HG02623 (cell line): ENCODE measurements around the gene SRPK2.
"Not testable (repeated sequence)": the region's sequence is repeated elsewhere in the genome, so short reads cannot be mapped to it uniquely, and the experiment has no call there.

Experiments used
- ATAC-seq: cut with Tn5 transposase; IDR thresholded peaks from one replicate; pipeline ENCODE4 v1.9.1; 2021; ENCODE audit warnings: moderate library complexity; ENCODE audit not compliant: unreplicated experiment

The SRPK2 gene

DNA sequence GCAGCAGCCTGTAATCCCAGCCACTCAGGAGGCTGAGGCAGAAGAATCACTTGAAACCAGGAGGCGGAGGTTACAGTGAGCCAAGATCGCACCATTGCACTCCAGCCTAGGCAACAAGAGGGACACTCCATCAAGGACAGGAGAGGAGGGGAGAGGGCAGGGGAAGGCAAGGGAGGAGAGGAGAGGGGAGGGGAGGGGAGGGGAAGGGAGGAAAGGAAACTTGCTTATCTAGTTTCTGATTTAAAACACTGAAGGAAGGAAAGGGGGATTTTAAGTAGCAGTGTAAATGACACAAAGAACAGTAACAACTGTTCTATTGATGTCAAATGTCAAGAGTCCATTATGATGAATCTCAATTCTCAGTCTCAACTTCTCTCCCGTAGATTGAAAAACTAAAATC, 43.7 kb downstream of the SRPK2 start:
- no peak for ATAC-seq

DNA sequence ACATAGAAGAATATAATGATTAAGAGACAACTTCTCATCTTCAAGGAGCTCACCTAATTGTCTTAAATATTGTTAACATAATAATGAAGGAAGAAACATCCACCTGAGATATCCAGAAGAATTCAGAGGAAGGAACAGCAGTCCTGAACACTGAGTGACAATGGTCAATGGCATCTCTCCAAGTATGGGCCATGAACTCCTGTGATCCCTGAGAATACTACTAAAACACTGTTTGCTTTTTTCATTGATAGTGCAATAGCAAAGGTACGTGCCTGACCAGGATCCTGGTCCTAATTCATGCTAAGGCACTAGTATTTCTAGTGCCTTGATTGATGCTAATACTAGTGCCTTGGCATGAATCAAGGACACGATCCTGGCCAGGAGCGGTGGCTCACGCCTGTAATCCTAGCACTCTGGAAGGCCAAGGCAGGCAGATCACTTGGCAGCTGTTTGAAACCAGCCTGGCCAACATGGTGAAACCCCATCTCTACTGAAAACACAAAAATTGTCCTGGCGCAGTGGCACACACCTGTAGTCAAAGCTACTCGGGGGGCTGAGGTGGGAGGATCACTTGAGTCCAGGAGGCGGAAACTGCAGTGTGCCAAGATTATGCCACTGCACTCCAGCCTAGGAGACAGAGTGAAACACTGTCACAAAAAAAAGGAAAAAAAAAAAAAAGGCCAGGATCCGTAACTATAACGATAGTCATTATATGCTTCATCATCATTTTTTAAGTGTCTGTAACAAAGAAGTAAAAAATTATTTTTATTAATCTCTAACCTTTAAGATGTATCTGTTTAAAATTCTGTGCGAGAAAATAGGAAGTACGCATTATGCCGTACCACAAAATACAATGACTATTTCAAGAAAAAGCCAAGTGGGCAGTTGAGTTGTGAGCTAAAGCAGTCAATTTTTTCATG, 49.1 kb downstream of the SRPK2 start:
- no peak for ATAC-seq

DNA sequence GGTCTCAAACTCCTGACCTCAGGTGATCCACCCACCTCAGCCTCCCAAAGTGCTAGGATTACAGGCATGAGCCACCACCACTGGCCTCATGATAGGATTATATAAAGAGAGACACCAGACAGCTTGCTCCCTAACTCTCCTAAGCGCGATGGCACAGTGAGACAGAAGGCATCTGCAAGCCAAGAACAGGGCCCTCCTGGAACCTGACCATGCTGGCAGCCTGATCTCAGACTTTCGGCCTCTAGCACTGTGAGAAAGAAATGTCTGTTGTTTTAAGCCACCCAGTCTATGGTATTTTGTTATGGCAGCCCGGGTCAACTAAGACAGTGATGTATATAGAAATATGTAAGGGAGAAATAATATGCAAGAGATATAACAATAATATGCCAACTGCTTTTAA, 51.2 kb downstream of the SRPK2 start:
- no peak for ATAC-seq

DNA sequence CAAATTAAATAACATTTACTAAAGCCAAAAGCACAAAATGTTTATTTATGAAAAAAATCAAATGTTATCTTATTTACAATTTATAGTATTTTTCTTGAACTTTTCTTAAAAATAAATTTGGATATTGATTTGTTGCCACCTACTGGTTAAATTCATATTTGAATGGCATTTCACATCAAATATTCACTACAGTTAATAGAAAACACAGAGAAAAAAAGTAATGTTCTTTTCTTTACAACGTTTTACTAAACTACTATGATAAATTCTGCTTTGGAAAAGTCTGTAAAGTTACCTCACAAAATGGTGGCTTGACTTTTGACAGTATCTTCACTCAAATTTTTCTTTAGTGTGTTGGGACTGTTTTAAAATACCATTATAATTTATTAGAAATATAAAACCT, 52.7 kb downstream of the SRPK2 start:
- ATAC-seq = no peak

DNA sequence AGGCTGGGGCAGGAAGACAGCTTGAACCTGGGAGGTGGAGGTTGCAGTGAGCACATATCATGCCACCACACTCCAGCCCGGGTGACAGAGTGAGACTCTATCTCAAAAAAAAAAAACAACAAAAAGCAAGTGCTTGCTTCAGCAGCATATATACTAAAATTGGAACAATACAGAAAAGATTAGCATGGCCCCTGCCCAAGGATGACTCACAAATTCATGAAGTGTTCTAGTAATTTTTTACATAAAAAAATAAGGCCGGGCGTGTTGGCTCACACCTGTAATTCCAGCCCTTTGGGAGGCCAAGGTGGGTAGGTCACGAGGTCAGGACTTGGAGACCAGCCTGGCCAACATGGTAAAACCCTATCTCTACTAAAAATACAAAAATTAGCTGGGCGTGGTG, 56.1 kb downstream of the SRPK2 start:
- ATAC-seq = not testable (repeated sequence)

DNA sequence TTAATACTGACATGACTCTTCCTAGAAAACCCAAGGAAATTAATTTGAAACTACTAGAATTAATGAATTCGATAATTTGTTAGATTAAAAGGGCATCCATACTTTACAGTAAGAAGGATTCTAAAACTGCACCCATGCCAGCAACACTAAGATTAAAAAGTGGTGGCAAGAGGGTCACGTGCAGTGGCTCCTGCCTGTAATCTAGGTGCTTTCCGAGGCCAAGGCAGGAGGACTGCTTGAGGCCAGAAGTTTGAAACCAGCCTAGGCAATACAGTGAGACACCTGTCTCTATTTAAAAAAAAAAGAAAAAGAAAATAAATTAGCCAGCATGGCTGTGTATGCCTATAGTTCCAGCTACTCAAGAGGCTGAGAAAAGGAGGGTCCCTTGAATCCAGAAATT, 58.2 kb downstream of the SRPK2 start:
- no peak for ATAC-seq

DNA sequence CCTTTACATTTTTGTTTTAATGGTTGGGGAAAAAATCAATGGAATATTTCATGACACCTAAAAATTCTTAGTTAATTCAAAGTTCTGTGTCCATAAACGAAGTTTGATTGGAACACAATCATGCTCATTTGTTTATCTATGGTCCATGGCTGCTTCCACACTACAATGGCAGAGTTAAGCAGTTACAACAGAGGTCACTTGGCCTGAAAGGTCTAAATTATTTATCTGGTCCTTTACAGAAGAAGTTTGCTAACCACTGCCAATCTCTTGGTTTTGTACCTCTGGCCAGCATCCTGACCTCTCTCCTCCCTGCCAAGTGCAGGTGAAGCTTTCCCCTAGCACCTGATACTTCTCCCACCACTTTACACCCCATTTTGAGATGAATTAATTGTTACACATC, 61.5 kb downstream of the SRPK2 start:
- ATAC-seq = no peak

DNA sequence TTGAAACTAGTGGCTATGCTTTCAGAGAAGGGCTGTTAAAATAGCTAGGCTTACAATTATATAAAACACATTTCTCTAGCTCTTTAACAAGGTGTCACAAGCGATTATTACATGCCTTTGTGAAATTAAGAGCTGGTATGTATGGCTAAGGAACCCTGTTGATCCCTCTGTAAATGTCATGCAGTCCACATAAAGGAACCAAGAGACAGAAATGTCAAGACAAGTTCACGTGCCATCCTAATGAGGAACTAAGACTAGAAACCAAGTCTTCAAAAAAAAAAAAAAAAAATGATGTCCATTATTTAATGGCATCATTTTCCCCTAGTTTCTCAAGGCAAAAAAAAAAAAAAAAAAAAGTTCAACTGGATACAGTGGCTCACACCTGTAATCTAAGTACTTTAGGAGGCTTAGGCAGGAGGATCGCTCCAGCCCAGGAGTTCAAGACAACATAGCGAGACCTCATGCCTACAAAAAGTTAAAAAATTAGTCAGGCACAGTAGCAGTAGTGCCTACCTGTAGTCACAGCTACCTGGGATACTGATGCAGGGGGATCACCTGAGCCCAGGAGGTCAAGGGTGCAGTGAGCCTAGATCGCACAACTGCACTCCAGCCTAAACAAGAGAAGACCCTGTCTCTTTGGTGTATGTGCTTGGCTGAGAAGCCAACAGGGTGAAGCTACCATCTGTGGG, 63.4 kb downstream of the SRPK2 start:
- ATAC-seq = no peak

DNA sequence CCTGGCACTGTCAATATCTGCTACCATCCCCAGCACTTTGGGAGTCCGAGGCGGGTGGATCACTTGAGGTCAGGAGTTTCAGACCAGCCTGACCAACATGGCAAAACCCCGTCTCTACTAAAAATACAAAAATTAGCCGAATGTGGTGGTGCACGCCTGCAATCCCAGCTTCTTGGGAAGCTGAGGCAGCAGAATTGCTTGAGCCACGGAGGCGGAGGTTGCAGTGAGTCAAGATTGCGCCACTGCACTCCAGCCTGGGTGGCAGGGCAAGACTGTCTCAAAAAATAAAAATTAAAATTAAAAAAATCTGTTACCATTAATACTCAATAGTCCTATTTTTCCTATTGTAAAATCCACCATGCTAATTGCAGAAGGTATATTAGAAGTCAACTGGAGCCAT, 64.1 kb downstream of the SRPK2 start:
- ATAC-seq = not testable (repeated sequence)

DNA sequence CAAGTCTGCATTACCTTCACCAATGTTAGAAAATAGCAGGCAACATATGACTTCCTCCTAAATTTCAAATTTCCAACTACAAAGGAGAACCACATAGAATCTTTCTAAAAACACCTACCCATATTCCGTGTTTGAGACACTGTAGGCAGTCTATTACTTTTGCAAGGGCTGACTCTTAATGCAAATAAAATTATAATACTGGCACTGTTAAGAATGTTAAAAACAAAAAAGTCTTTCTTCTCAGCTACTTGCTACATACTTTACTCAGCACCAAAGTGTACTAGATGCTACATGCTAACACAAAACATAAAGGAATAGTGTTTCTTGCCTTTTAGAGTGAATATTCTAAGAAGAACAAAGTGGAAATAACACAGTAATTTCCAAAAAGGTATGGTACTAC, 65.4 kb downstream of the SRPK2 start:
- no peak for ATAC-seq

DNA sequence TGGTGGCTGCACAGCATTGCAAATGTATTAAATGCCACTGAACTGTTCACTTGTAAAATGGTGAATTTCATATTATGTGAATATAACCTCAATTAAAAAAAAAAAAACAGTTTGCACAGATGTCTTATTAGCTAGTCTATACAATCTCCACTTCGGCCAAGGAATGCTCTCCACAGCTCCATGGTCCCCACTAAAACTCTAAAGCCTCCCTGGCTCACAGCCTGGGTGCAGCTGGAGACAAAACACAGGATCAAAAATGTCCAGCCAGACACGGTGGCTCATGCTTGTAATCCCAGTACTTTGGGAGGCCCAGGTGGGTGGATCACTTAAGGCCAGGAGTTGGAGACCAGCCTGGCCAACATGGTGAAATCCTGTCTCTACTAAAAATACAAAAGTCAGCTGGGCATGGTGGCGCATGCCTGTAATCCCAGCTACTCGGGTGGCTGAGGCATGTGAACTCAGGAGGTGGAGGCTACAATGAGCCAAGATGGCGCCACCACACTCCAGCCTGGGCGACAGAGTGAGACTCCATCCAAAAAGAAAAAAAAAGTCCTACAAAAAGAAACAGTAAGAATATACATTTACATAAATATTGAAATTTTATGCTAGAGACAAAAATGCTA, 66.0 kb downstream of the SRPK2 start:
- no peak for ATAC-seq

DNA sequence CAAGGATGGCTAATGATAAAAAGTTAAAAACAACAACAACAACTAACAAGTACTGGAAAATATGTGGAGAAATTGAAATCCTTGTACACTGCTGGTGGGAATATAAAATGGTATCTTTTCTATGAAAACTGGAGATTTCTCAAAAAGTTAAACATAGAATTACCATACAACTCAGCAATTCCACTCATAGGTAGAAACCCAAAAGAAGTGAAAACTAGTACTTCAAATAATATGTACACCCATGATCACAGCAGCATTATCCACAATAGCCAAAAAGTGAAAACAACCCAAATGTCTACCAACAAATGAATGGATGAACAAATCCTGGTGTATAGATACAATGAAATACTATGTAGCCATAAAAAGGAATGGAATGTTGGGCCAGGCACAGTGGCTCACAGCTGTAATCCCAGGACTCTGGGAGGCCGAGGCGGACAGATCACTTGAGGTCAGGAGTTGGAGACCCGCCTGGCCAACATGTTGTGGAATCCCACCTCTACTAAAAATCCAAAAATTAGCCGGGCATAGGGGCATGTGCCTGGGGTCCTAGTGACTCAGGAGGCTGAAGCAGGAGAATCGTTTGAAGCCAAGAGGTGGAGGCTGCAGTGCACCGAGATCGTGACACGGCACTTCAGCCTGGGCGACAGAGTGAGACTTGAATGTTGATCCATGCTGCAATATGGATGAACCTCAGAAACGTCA, 66.8 kb downstream of the SRPK2 start:
- ATAC-seq = no peak

DNA sequence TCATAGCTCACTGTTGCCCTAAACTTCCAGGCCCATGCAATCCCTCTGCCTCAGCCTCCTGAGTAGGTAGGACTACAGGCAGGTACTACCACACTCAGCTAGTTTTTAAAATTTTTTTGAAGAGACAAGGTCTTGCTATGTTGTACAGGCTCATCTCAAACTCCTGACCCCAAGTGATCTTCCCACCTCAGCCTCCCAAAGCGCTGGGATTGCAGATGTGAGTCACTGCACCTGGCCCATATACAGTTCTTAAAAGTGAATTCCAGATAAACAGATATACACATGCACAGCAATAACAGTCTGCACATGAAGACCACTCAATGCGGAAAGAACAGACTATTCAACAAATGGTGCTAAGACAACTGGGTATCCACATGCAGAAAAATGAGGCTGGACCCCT, 67.8 kb downstream of the SRPK2 start:
- ATAC-seq = no peak

DNA sequence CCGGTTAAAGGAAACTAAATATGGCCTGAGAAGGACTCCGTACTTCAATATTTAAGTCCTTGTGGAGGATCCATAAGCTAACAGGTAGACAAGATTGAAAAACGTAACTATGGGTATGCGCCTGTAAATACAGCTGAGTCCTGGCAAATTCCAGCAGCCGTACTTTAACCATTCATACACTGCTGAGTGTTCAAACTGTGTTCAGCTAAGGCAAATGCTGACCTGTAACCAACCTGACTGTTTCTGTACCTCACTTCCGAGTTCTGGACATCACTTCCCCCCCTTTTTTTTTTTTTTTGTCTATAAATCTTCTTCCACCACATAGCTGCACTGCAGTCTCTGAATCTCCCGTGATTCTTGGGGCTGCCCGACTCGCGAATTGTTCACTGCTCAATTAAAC, 69.1 kb downstream of the SRPK2 start:
- no peak for ATAC-seq

DNA sequence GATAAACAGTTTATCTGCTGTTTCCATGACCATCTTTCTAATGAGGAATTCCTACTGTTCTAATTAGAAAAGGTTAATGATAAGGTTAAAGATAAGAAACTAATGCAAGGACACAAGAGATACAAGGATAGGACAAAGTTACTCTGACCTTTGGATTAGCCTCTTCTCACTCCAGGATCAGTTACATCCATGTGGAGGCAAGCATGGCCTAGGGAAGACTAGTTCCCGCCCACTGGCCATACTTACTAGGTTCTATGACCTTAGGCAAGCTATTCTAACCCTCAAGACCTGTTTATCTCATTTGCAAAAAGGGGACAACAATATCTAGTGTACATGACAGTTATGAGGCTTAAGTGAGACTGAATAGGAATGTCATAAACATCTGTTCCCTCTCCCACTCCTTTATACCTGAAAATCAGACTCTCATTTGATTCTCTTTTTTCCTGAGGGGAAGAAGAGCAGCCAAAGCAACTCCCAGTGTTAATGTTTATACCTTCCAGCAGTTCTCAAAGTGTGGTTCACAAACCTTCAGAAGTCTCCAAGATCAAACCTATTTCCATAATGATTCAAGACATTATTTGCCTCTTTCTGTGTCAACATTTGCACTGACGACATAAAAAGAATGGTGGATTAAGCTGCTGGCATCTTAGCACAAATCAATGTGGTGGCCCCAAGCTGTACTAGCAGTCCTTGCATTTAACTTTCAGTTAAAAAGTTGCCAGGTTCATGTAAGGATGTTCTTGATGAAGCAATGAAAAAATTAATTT, 72.0 kb downstream of the SRPK2 start:
- no peak for ATAC-seq

DNA sequence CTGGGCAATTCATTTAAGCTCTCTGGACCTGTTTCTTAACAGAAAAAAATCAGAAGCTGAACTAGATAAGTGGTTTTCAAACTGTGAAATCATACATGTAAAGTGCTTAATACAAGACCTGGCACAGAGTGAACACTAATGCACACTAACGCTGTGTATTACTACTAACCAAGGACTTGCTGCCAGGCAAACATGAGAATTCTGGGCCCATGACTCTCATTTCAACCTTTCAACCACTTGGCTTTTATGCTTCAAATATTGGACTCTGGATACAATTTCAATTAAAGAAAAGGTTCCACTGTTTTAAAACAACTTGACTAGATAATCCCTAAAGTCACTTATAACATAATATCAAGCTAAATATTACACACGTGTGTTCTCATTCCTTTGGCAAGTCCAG, 73.4 kb downstream of the SRPK2 start:
- no peak for ATAC-seq

DNA sequence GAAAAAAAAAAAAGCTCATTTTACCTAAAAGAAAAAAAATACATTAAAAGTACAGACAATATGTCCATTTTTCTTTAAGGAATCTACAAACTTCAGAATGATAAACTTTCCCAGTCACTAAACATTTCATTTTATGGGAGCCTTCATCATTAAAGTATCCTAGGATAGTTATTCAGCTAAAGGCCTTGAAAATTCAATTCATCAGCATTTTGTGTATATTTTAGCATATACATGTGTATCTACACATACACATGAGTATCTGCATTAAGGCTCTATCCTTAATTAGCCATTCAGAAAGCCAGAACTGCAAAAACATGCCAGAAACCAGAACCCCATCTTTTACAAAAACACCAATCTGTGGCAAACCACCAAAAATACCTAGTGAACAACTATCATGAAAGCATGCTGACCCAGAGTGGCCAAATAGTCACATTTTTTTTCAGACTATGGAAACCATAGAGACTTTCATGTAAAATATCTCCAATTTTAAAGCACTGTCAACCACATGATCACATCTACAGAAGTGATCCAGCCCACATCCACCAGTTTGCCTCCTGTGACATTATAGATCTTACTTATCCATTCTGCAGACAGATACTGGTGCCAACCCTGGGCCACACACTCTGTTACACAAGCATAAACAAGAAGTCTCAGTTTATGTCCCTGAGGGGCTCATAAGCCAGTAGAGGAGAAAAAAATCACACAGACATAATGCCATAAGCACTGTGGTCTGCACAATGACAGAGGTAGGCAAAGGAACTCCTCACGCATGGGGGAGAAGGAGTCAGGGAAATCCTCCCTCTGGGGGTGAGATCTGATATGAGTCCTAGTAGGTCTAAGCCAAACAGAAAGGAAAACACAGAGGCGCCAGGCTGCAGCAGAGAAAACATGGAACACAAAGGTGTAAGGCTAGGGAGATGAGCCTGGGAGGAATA, 79.2 kb downstream of the SRPK2 start:
- no peak for ATAC-seq

DNA sequence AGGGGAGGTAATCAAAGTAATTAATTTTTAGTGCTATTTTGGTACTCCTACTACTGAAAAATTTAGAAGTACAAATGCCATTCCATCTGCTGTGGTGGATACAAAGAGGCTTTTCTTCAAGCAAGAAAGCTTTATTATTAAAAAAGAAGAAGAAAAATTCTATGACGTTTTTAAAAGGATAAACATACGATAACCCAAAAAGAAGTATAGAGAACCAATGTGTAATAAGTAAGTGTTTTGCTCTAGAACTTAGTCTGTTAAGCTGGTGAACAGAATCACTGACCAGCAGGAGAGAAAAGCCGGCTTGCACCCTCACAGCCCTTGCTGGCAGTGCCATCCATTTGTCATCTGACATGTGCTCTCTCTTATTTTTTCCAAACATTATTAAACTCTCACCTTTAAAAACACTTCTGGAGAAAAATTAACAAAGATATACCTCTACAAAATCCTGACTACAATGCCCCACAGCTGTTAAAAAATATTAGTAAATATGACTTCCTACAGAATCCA, 81.5 kb downstream of the SRPK2 start:
- ATAC-seq = no peak

DNA sequence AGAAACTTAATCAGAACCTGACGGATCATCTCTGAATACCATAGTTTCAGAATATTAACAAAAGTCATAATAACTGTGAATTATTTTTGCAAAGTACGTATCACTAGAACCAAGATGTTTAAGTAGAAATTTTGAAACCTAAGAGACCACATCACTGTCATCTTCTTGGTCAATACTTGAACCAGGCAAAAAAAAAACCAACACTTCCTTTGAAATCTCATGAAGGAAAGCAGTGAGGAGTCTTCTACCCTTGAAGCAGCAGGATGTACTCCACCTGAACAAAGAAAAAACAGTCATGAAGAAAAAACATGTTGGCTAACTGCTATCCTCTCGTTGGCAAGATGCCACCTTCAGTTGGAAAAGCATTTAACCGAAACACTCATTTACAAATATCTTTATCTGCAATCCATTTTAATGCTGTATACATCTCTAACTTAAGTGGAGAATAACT, 82.4 kb downstream of the SRPK2 start:
- ATAC-seq = no peak
